Mesothelial cell of epicardium (in vitro differentiated cells): ENCODE data around the gene TTLL6. TPM values are rescaled to one million over a fixed set of nuclear protein-coding genes. Genes with fewer than 3 reads are reported as not detected.

ENCODE experiments used
- DNase-seq, 2 experiments: peaks; one replicate each; pipeline ENCODE4 v3.0.0; 2021; ENCODE audit warnings: low spot score in 2 of 2; ENCODE audit not compliant: unreplicated experiment in 2 of 2
- H3K27ac Mint-ChIP-seq: 2 replicates; pipeline ENCODE4 v1.8.0; 2021; ENCODE audit warnings: mixed read lengths
- H3K27me3 Mint-ChIP-seq: 2 replicates; pipeline ENCODE4 v1.8.0; 2021; ENCODE audit warnings: low read depth, mixed read lengths
- H3K36me3 Mint-ChIP-seq: 2 replicates; pipeline ENCODE4 v1.8.0; 2021; ENCODE audit warnings: mixed read lengths
- H3K4me1 Mint-ChIP-seq: 2 replicates; pipeline ENCODE4 v1.8.0; 2021; ENCODE audit warnings: mixed read lengths
- H3K4me3 Mint-ChIP-seq: 2 replicates; pipeline ENCODE4 v1.8.0; 2021; ENCODE audit warnings: mild to moderate bottlenecking, moderate library complexity, mixed read lengths
- H3K9me3 Mint-ChIP-seq: 2 replicates; pipeline ENCODE4 v1.8.0; 2021; ENCODE audit warnings: mixed read lengths
- total RNA-seq: library from RNA; stranded (reverse); gene quantifications from 3 replicates; pipeline ENCODE4 v1.2.1, GENCODE V29; 2021
- TF ChIP-seq, protein P1 (sequence below): fragments of 200-600 bp; sonication (generic); IDR thresholded peaks from one replicate; pipeline ENCODE4 v1.5.0; 2021; ENCODE audit warnings: antibody characterized with exemption; ENCODE audit not compliant: unreplicated experiment

Gene TTLL6
- total RNA-seq, 1 donor from 2014 or later = not detected

GRCh38 chr17:48745381-48746275, 71.4 kb downstream of the TTLL6 start:
- Mint-ChIP-seq H3K4me1 (peaks cover 27% of the 10 kb centered on the region), H3K4me3 (no peak overlapping the region), H3K9me3 (no peaks in the 10 kb centered on the region), H3K36me3 (no peaks in the 10 kb centered on the region), H3K27ac (peak overlapping the region; percentile 85), H3K27me3 (peaks cover 96% of the 10 kb centered on the region)
- TF ChIP-seq, protein P1, sequence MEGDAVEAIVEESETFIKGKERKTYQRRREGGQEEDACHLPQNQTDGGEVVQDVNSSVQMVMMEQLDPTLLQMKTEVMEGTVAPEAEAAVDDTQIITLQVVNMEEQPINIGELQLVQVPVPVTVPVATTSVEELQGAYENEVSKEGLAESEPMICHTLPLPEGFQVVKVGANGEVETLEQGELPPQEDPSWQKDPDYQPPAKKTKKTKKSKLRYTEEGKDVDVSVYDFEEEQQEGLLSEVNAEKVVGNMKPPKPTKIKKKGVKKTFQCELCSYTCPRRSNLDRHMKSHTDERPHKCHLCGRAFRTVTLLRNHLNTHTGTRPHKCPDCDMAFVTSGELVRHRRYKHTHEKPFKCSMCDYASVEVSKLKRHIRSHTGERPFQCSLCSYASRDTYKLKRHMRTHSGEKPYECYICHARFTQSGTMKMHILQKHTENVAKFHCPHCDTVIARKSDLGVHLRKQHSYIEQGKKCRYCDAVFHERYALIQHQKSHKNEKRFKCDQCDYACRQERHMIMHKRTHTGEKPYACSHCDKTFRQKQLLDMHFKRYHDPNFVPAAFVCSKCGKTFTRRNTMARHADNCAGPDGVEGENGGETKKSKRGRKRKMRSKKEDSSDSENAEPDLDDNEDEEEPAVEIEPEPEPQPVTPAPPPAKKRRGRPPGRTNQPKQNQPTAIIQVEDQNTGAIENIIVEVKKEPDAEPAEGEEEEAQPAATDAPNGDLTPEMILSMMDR = no peak
- no peak for DNase-seq

- peaks cover 17% of the 10 kb centered on the region for H3K4me1 Mint-ChIP-seq
- no peak for DNase-seq
- no peaks in the 10 kb centered on the region for H3K9me3 Mint-ChIP-seq
- TF ChIP-seq, protein P1 = no peak
- H3K36me3 Mint-ChIP-seq = no peaks in the 10 kb centered on the region
- H3K27me3 Mint-ChIP-seq = peaks cover 99% of the 10 kb centered on the region
- H3K27ac Mint-ChIP-seq = no peak overlapping the region
- H3K4me3 Mint-ChIP-seq = no peak overlapping the region
These were observed 76.5 kb downstream of the TTLL6 start for GRCh38 chr17:48740537-48740936.

- TF ChIP-seq, protein P1 = no peak
- peaks cover 11% of the 10 kb centered on the region for H3K4me1 Mint-ChIP-seq
- H3K4me3 Mint-ChIP-seq = no peak overlapping the region
- H3K27ac Mint-ChIP-seq = no peak overlapping the region
- no peaks in the 10 kb centered on the region for H3K36me3 Mint-ChIP-seq
- H3K27me3 Mint-ChIP-seq = peaks cover 100% of the 10 kb centered on the region
- DNase-seq = no peak
- H3K9me3 Mint-ChIP-seq = no peaks in the 10 kb centered on the region
These were observed 78.1 kb downstream of the TTLL6 start for GRCh38 chr17:48738803-48739526.

DNA sequence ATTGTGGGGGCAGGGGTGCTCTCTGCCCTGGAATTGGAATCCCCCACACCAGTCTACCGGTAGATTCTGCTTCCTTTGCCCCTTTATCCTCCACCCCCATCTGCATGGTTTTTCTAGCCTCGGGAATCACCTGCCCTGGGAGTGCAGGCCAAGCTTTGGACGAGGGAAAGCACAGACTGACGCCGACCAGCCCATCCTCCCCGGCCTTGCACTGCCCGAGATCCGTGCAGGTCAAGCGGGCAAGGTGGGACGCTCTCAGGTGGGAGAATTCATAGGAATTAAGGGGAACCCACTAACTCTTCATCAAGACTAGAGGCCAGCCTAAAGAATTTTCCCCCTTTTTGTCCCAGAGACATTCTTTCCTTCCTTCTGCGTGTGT, 78.6 kb downstream of the TTLL6 start:
- Mint-ChIP-seq H3K4me1 (peaks cover 14% of the 10 kb centered on the region), H3K9me3 (no peaks in the 10 kb centered on the region), H3K4me3 (no peak overlapping the region), H3K27ac (no peak overlapping the region), H3K36me3 (no peaks in the 10 kb centered on the region), H3K27me3 (peaks cover 100% of the 10 kb centered on the region)
- DNase-seq = no peak
- TF ChIP-seq, protein P1 = no peak

DNA sequence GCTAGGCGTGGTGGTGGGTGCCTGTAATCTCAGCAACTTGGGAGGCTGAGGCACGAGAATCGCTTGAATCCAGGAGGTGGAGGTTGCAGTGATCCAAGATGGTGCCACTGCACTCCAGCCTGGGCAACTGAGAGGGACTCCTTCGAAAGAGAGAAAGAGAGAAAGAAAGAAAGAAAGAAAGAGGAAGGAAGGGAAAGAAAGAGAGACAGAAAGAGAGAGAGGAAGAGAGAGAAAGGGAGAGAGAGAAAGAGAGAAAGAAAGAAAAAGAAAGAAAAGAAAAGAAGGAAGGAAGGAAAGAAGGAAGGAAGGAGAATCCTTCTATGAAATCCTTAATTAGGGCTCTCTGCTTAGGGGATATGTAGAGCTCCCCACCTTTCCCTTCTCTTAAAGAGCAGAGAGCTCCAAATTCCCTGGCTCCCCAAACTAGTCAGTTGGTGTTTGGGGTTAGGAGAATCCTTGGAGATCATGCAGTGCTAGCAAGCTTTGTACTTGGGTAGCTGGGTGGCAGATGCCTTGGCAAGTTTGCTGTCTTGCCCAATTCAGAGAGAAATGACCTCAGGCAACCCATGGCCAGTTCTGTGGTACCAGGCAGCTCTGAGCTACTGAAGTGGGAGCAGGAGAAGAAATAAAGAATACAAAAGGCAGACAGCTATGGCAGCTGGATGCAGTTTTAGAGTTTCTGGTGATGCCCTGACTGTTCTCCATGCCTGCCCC, 79.5 kb downstream of the TTLL6 start:
- Mint-ChIP-seq H3K4me1 (peaks cover 21% of the 10 kb centered on the region), H3K36me3 (no peaks in the 10 kb centered on the region), H3K27ac (no peak overlapping the region), H3K4me3 (no peak overlapping the region), H3K27me3 (peaks cover 100% of the 10 kb centered on the region), H3K9me3 (no peaks in the 10 kb centered on the region)
- no peak for DNase-seq
- TF ChIP-seq, protein P1 = no peak
